ENCODE measurements around the gene MPI.

DNA sequence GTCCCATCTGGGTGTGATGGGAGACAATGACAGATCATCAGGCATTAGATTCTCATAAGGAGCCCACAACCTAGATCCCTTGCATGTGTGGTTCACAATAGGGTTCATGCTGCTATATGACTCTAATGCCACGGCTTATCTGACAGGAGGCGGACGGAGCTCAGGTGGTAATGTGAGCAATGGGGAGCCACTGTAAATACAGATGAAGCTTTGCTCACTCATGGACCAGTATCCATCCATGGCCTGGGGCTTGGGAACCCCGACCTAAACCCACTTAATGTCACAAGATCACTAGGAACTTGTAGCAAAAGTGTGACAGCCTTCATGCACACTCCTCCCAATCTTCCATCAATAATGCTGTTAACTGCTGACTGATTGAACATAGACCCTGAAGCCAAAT lies 18.8 kb downstream of the MPI start:
- TF ChIP-seq, protein P1, sequence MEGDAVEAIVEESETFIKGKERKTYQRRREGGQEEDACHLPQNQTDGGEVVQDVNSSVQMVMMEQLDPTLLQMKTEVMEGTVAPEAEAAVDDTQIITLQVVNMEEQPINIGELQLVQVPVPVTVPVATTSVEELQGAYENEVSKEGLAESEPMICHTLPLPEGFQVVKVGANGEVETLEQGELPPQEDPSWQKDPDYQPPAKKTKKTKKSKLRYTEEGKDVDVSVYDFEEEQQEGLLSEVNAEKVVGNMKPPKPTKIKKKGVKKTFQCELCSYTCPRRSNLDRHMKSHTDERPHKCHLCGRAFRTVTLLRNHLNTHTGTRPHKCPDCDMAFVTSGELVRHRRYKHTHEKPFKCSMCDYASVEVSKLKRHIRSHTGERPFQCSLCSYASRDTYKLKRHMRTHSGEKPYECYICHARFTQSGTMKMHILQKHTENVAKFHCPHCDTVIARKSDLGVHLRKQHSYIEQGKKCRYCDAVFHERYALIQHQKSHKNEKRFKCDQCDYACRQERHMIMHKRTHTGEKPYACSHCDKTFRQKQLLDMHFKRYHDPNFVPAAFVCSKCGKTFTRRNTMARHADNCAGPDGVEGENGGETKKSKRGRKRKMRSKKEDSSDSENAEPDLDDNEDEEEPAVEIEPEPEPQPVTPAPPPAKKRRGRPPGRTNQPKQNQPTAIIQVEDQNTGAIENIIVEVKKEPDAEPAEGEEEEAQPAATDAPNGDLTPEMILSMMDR (IDR thresholded peaks at IDR 0.05), result no peak
- no peak for TF ChIP-seq POLR2A (IDR thresholded peaks at IDR 0.05)

All from right lobe of liver (tissue), 4 donors.